ENCODE data around the gene ATP5PB. TPM values are rescaled to one million over a fixed set of nuclear protein-coding genes. Genes with fewer than 3 reads are reported as not detected.

The ATP5PB gene
- 209 and 236 TPM in 2 replicates for total RNA-seq

GRCh38 chr1:111448918-111449702, at the start of gene ATP5PB, which contains the start of gene WDR77:
Gene ATP5PB (plus strand): TSS chr1:111449464. CDS start chr1:111449542, 78 bp downstream.
Gene WDR77 (minus strand): TSS chr1:111449256. CDS start chr1:111449169, 87 bp downstream.

DNA sequence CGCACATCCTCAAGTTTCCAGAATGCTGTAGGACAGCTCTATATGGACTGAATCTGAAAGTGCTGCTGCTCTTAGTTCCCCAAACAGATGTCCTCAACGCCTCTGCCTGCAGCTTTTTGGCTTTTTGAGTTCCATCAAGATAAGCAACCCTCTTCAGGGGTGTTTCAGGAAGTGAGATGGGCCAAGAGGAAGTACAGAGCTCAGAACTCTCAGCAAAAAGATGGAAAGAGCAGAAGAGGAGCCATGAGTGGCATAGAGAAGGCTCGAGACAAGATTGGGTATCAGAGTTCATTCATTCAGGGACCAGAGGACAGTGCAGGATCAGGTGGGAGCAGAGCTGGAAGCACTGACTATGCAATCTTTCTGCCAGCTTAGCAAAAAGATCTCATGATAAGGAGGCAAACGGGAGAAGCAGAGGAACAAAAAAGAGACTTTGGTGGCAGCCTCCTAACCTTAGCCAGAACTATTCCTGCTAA, 54.4 kb downstream of the ATP5PB start, which contains the start of the genes ADORA3 and TMIGD3:
TSS of gene ADORA3 (minus strand) at position 49 of the 476 bp plus-strand sequence. CDS start 279 bp downstream, outside the sequence.
TSS of gene TMIGD3 (minus strand) at position 49 of the 476 bp plus-strand sequence. CDS start 279 bp downstream, outside the sequence.

Other genes starting within 250 kb of the ATP5PB start
- gene DENND2D, start 248.8 kb upstream of the ATP5PB start, total RNA-seq, result 3.7 and 4.1 TPM in 2 replicates
- gene CHI3L2, start 221.8 kb upstream of the ATP5PB start, total RNA-seq, result 6.0 and 13.9 TPM in 2 replicates
- not detected in 2 replicates for gene CHIA, start 158.6 kb upstream of the ATP5PB start, total RNA-seq
- gene OVGP1, start 21.7 kb upstream of the ATP5PB start, total RNA-seq, result 0.33 and 1.6 TPM in 2 replicates
- 26.7 and 35.2 TPM in 2 replicates for gene WDR77, start 208 bp upstream of the ATP5PB start, total RNA-seq
- 0.13 TPM in 2 replicates for gene C1orf162, start 24.5 kb downstream of the ATP5PB start, total RNA-seq
- gene ADORA3, start 54.2 kb downstream of the ATP5PB start, total RNA-seq, result not detected in 2 replicates
- gene TMIGD3, start 54.2 kb downstream of the ATP5PB start, total RNA-seq, result not detected in 2 replicates
- gene RAP1A, start 170.3 kb downstream of the ATP5PB start, total RNA-seq, result 25.5 and 27.2 TPM in 2 replicates